Measurements from ENCODE around the gene HTRA2. TPM values are rescaled to one million over a fixed set of nuclear protein-coding genes. Genes with fewer than 3 reads are reported as not detected.

The HTRA2 gene
- total and polyA plus RNA-seq, 9 of the 15 experiments (the other 6 are each of a cell fraction or from before 2014, with no cell fraction given): 54.2 to 71.2 (median 65.8) TPM

GRCh38 chr2:74507926-74508520 is 21.7 kb upstream of the HTRA2 start (continued):
- no peak for TF ChIP-seq THAP12 (CRISPR knock-in tag; IDR thresholded peaks at IDR 0.05)
- no peak for TF ChIP-seq NFYB (IDR thresholded peaks at IDR 0.05; ENCODE audit: extremely low read depth, insufficient read length)
- TF ChIP-seq E2F6 (IDR thresholded peaks at IDR 0.05; ENCODE audit: borderline replicate concordance in 1 of 2, extremely low read depth in 1 of 2, insufficient read depth in 1 of 2, insufficient read length in 1 of 2, low read depth in 1 of 2, low read length in 1 of 2, poor library complexity in 1 of 2, severe bottlenecking in 1 of 2): peak in 1 of 2 experiments; percentile 4
- no peak for TF ChIP-seq ZNF280A (IDR thresholded peaks at IDR 0.05; ENCODE audit: low read depth, partially characterized antibody)
- no peak for TF ChIP-seq SIN3B (IDR thresholded peaks at IDR 0.05; ENCODE audit: low read depth)
- no peak for TF ChIP-seq ZNF639 (CRISPR knock-in tag; conservative IDR thresholded peaks at IDR 0.05 in 1 of 2, IDR thresholded peaks at IDR 0.05 in 1 of 2)
- TF ChIP-seq ZC3H4 (CRISPR knock-in tag; IDR thresholded peaks at IDR 0.05; ENCODE audit: borderline replicate concordance): no peak
- TF ChIP-seq MTA3 (IDR thresholded peaks at IDR 0.05; ENCODE audit: borderline replicate concordance): no peak
- no peak for TF ChIP-seq IRF2 (CRISPR knock-in tag; IDR thresholded peaks at IDR 0.05)
- TF ChIP-seq POLR2AphosphoS2 (IDR thresholded peaks at IDR 0.05; ENCODE audit: low read length): no peak
- TF ChIP-seq SNAPC5 (CRISPR knock-in tag; IDR thresholded peaks at IDR 0.05): no peak
- no peak for TF ChIP-seq MYNN (IDR thresholded peaks at IDR 0.05)
- no peak for TF ChIP-seq MYNN (CRISPR knock-in tag; IDR thresholded peaks at IDR 0.05)
- peak in 1 of 2 experiments; percentile 0; a peak in 1 of 4 replicates for TF ChIP-seq TBL1XR1 (IDR thresholded peaks at IDR 0.05; ENCODE audit: low read length in 2 of 2)
- no peak for TF ChIP-seq STAT6 (CRISPR knock-in tag; IDR thresholded peaks at IDR 0.05)
- 0 out of 2 replicates have a peak, but pooled peaks have one; percentile 26 for TF ChIP-seq HDAC2 (IDR thresholded peaks at IDR 0.05)
- TF ChIP-seq RFX5 (IDR thresholded peaks at IDR 0.05; ENCODE audit: low read depth, low read length): no peak

Data from K562 (cell line).